ENCODE results near the gene TEX19. TPM values are rescaled to one million over a fixed set of nuclear protein-coding genes. Genes with fewer than 3 reads are reported as not detected.

Gene TEX19
- total and polyA plus RNA-seq, 3 donors from 2014 or later: 21.9 to 37.8 (median 31.2) TPM

GRCh38 chr17:82389379-82389778, 30.3 kb downstream of the TEX19 start:
- Histone ChIP-seq H3K27ac (no peak overlapping the region), H3K36me3 (ENCODE audit: low read depth, missing control alignments) (no peaks in the 10 kb centered on the region), H3K27me3 (no peaks in the 10 kb centered on the region), H3K4me3 (no peak overlapping the region), H3K9me3 (no peaks in the 10 kb centered on the region), H3K4me1 (peaks cover 16% of the 10 kb centered on the region)
- TF ChIP-seq CTCF (IDR thresholded peaks at IDR 0.05): no peak
- no peak for TF ChIP-seq POLR2A (IDR thresholded peaks at IDR 0.05)
- WGBS, 2 donors: 90 to 94% methylated on average over 10 of the region's 10 CpGs
- intact Hi-C loops (cut with DNase I; ENCODE audit: low total_unique reads): no loop called here
- no peak for DNase-seq

- TF ChIP-seq POLR2A (IDR thresholded peaks at IDR 0.05) (no peak), CTCF (IDR thresholded peaks at IDR 0.05) (no peak)
- DNase-seq: no peak
- intact Hi-C loops (cut with DNase I; ENCODE audit: low total_unique reads): no loop called here
- no peaks in the 10 kb centered on the region for H3K27me3 ChIP-seq
- H3K27ac ChIP-seq: no peak overlapping the region
- H3K4me3 ChIP-seq: no peak overlapping the region
- H3K36me3 ChIP-seq (ENCODE audit: low read depth, missing control alignments): no peaks in the 10 kb centered on the region
- H3K4me1 ChIP-seq: peaks cover 10% of the 10 kb centered on the region
- no peaks in the 10 kb centered on the region for H3K9me3 ChIP-seq
- 94% methylated on average over 13 to 33 of the region's 34 CpGs for WGBS, 2 donors
Observed at GRCh38 chr17:82390015-82390859, 31.2 kb downstream of the TEX19 start.

GRCh38 chr17:82390860-82391435, 31.9 kb downstream of the TEX19 start:
- no peak overlapping the region for H3K27ac ChIP-seq
- H3K4me1 ChIP-seq: peaks cover 4% of the 10 kb centered on the region
- TF ChIP-seq POLR2A (IDR thresholded peaks at IDR 0.05) (no peak), CTCF (IDR thresholded peaks at IDR 0.05) (no peak)
- H3K9me3 ChIP-seq: no peaks in the 10 kb centered on the region
- DNase-seq: no peak
- H3K4me3 ChIP-seq: no peak overlapping the region
- intact Hi-C loops (cut with DNase I; ENCODE audit: low total_unique reads): no loop called here
- 94% methylated on average over 10 to 13 of the region's 13 CpGs for WGBS, 2 donors
- H3K36me3 ChIP-seq (ENCODE audit: low read depth, missing control alignments): no peaks in the 10 kb centered on the region
- no peaks in the 10 kb centered on the region for H3K27me3 ChIP-seq

GRCh38 chr17:82391496-82392066, 32.5 kb downstream of the TEX19 start:
- TF ChIP-seq CTCF (IDR thresholded peaks at IDR 0.05): no peak
- TF ChIP-seq POLR2A (IDR thresholded peaks at IDR 0.05): no peak
- DNase-seq: no peak
- H3K9me3 ChIP-seq: no peaks in the 10 kb centered on the region
- 95 to 96% methylated on average over 5 to 23 of the region's 23 CpGs for WGBS, 2 donors
- H3K36me3 ChIP-seq (ENCODE audit: low read depth, missing control alignments): no peaks in the 10 kb centered on the region
- H3K4me1 ChIP-seq: peaks cover 1% of the 10 kb centered on the region
- intact Hi-C loops (cut with DNase I; ENCODE audit: low total_unique reads): no loop called here
- H3K4me3 ChIP-seq: no peak overlapping the region
- H3K27ac ChIP-seq: no peak overlapping the region
- H3K27me3 ChIP-seq: no peaks in the 10 kb centered on the region
